Measurements from ENCODE around the gene AGK. TPM values are rescaled to one million over a fixed set of nuclear protein-coding genes. Genes with fewer than 3 reads are reported as not detected.

AGK gene
- polyA plus RNA-seq, 2 of the 4 experiments (the other 2 are of a cell fraction) = 29.6 to 63.5 TPM

- TF ChIP-seq, protein P1, sequence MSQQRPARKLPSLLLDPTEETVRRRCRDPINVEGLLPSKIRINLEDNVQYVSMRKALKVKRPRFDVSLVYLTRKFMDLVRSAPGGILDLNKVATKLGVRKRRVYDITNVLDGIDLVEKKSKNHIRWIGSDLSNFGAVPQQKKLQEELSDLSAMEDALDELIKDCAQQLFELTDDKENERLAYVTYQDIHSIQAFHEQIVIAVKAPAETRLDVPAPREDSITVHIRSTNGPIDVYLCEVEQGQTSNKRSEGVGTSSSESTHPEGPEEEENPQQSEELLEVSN (IDR thresholded peaks at IDR 0.05; ENCODE audit: borderline replicate concordance, low read depth) = no peak
- TF ChIP-seq RARB (CRISPR knock-in tag; IDR thresholded peaks at IDR 0.05) = no peak
- no peak for TF ChIP-seq CHD4 (IDR thresholded peaks at IDR 0.05; ENCODE audit: borderline replicate concordance)
- no peak for TF ChIP-seq HDAC2 (IDR thresholded peaks at IDR 0.05)
- TF ChIP-seq CEBPB (IDR thresholded peaks at IDR 0.05) = no peak
- no peak for TF ChIP-seq MYC (IDR thresholded peaks at IDR 0.05; ENCODE audit: borderline replicate concordance, low read length)
- no peak for TF ChIP-seq EP300 (IDR thresholded peaks at IDR 0.05)
- TF ChIP-seq BHLHE40 (IDR thresholded peaks at IDR 0.05; ENCODE audit: low read depth, low read length) = no peak
- no peak for TF ChIP-seq ESRRA (IDR thresholded peaks at IDR 0.05; ENCODE audit: borderline replicate concordance, low read length)
These were observed 49.8 kb upstream of the AGK start (continued) for GRCh38 chr7:141501451-141501850.

DNA sequence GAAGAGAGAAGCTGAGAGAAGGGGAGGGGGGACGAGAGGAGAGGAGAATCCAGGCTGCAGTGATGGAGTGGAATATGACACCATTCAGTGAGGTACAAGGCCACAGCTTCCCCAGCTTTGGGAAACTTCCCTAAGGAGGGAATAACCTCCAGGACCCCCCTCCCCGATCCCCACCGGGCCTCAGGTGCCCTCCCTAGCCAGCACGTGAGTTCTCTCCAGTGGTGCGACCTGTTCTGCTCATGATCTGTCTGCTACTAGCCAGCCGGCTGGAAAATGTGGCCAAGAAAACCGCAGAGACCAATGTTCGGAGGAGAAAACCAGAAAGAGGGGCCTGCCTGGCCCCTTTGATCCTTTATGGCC lies 39.9 kb upstream of the AGK start:
- no peak overlapping the region for H3K27ac ChIP-seq
- H3K9me3 ChIP-seq = no peaks in the 10 kb centered on the region
- ATAC-seq = no peak
- no peak overlapping the region for H3K4me3 ChIP-seq
- no peaks in the 10 kb centered on the region for H3K4me1 ChIP-seq
- POLR2A ChIA-PET = no interaction called here
- no peak for DNase-seq (ENCODE audit: low read depth in 1 of 2, low spot score in 1 of 2)
- 34% methylated on average over 7 of the region's 8 CpGs for WGBS (ENCODE audit: missing lambda C conversion rate)
- CTCF ChIA-PET = interaction anchor here (1.6 kb wide), 1 partner anchor 22 kb away, joined by 5 read pairs; no protein-coding TSS in a partner anchor
- no peak for FAIRE-seq
- TF ChIP-seq REST (IDR thresholded peaks at IDR 0.05) (no peak), ATOH8 (CRISPR knock-in tag; IDR thresholded peaks at IDR 0.05; ENCODE audit: low read depth) (no peak), RAD21 (conservative IDR thresholded peaks at IDR 0.05 in 1 of 2, IDR thresholded peaks at IDR 0.05 in 1 of 2) (no peak), CTCF (IDR thresholded peaks at IDR 0.05) (no peak), NFE2L2 (conservative IDR thresholded peaks at IDR 0.05; ENCODE audit: low read length) (no peak), MAZ (IDR thresholded peaks at IDR 0.05; ENCODE audit: borderline replicate concordance, low read depth, low read length) (no peak), ZC3H11A (IDR thresholded peaks at IDR 0.05) (no peak), NR3C1 (IDR thresholded peaks at IDR 0.05) (no peak), RARB (CRISPR knock-in tag; IDR thresholded peaks at IDR 0.05) (no peak), EP300 (IDR thresholded peaks at IDR 0.05) (no peak), RCOR1 (IDR thresholded peaks at IDR 0.05; ENCODE audit: low read depth, low read length) (no peak), JUNB (IDR thresholded peaks at IDR 0.05) (no peak), TP53 (CRISPR knock-in tag; IDR thresholded peaks at IDR 0.05) (no peak), MYC (IDR thresholded peaks at IDR 0.05; ENCODE audit: borderline replicate concordance, low read length) (no peak), HDAC2 (IDR thresholded peaks at IDR 0.05) (no peak), POLR2AphosphoS2 (conservative IDR thresholded peaks at IDR 0.05; ENCODE audit: low read length) (no peak), JUN (IDR thresholded peaks at IDR 0.05) (no peak)
- TF ChIP-seq, protein P2, sequence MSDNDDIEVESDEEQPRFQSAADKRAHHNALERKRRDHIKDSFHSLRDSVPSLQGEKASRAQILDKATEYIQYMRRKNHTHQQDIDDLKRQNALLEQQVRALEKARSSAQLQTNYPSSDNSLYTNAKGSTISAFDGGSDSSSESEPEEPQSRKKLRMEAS (IDR thresholded peaks at IDR 0.05) = no peak
- H3K4me2 ChIP-seq = no peak overlapping the region

Measured in A549 (cell line).